A204.1 (cell line): ENCODE results near the gene PTPRN2.

Experiments
- FAIRE-seq: peaks from 2 replicates; lab custom pipeline; 2012; peaks lifted over from hg19 to GRCh38; lab: Jason Lieb, UNC

Gene PTPRN2

GRCh38 chr7:157523766-157524421, 1063.7 kb downstream of the PTPRN2 start:
- no peak for FAIRE-seq

DNA sequence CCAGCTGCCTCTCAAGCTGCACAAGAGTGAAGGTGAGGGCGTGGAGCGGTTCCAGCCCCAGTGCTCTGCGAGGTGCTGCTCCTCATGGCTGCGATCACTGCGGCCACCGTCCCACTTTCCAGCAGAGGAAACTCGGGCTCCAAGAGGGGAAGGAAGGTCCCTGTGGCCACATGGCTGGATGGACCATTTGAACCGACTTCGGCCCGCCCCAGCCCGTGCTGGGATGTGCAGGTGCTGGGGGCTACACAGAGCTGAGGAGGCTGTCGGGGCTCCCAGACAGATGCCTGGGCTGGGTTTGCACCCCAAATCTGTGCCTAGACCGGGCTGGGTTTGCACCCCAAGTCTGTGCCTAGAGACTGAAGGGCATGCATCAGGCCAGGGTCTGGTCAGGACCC, 1064.3 kb downstream of the PTPRN2 start:
- no peak for FAIRE-seq

- no peak for FAIRE-seq
These were observed 1064.7 kb downstream of the PTPRN2 start for GRCh38 chr7:157522954-157523353.

GRCh38 chr7:157522189-157522588, 1065.4 kb downstream of the PTPRN2 start:
- FAIRE-seq, result no peak

- FAIRE-seq, result no peak
These were observed 1065.9 kb downstream of the PTPRN2 start for GRCh38 chr7:157521752-157522151.

DNA sequence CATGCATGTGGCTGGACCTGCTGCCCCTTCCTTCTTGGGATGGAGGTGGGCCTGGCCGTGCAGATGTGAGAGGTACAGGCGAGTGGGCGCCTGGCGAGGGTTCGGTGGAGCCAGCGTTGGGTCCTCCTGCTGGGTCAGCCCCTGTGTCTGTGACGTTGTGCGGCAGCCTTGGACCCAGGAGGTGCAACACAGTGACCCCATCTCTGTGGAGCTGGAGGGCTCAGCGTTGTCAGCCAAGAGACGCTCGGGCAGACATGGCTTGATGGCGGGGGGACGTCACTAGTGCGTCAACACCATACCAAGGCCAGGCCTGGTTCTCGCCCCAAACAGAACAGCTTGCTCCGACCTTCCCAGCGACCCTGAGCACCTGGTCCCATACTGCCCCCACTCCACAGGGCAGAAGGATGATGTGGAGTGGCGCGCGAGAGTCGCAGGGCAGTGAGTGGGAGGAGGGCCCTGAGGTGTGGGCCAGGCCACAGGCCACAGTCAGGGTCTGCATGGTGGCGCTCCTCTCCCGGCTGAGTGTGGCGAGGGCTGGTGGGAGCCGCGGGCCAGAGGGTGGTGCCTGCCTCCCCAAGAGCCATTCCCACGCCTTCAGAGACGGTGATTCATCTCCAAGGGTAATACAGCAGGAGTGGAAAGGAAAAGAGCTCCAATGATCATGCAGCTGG, 1066.4 kb downstream of the PTPRN2 start:
- no peak for FAIRE-seq

DNA sequence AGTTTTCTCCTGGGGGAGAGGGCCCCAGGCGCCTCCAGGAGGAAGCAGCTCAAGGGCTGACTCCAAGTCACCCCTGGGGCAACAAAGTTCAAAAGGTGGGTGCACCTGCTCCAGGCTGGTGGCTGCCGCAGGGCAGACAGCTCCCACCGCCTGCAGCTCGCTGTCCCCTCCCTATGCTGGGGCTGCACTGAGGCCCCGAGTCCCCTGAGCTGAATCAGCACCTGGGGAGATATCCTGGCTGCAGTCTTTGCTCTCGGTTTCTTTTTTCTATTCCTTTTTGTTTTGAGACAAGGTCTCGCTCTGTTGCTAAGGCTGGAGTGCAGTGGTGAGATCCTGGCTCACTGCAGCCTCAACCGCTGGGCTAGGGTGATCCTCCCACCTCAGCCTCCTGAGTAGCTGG, 1067.4 kb downstream of the PTPRN2 start:
- FAIRE-seq, result no peak

GRCh38 chr7:157519798-157520244, 1067.8 kb downstream of the PTPRN2 start:
- no peak for FAIRE-seq

- FAIRE-seq, result no peak
These were observed 1068.4 kb downstream of the PTPRN2 start for GRCh38 chr7:157519246-157519645.

DNA sequence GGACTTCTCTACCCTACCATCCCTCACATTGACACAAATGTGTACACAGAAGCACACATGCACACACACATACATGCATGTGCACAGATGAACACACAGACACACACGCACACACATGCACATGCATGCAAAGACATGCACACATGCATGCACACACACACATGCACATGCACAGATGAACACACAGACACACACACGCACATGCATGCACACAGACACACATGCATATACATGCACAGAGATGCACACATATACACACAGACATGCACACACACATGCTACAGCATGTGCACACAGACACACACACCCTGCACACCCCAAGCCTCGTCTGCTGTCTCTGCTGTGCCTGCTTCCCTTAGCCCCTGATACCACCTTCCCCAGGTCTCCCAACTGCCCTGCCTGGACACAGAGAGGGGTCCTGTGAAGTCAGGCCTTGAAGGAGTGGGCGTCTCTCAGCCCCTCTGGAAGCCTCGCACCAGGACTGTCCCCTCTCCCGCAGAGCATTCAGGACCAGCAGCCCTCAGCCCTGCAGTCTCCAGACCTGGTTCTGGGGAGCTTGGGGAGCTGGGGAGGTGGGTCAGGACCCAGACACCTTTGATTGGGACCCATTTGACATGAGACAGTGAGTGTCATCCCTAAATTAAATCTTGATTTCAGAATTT, 1069.0 kb downstream of the PTPRN2 start:
- FAIRE-seq, result no peak

DNA sequence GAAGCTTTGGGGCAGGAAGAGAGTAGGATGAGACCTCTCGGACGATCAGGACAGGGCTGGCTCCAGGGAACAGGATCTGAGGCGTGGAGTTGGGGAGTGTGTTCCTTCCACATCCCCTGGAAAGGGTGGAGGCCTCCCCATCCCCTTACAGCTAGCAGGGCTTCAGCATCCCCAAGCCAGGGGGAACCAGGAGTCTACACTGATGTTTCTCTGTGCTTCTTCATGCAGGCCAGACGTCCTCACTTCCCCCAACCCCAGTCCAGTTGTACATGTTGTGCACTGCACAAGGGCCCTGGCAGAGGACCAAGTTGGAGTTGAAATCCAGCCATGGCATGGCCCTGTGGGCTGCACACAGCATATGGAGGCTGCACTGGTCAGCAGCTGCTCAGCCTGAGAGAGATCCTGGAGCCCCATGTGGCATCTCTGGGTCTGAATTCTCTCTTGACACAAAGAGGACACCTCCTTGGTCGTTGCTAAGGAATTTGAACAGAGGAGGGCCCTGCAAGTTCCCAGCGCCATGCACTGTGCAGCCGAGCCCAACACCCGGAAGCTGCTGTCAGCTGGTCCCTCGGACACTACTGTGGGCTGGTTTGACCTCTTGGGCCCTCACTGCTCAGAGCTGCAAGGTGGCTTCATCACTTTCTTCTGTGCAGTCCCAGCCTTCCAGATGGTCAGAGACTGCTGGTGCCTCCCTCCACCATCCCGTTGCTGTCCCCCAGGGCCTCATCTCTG, 1069.7 kb downstream of the PTPRN2 start:
- FAIRE-seq, result no peak

- no peak for FAIRE-seq
These were observed 1070.5 kb downstream of the PTPRN2 start for GRCh38 chr7:157516911-157517781.

DNA sequence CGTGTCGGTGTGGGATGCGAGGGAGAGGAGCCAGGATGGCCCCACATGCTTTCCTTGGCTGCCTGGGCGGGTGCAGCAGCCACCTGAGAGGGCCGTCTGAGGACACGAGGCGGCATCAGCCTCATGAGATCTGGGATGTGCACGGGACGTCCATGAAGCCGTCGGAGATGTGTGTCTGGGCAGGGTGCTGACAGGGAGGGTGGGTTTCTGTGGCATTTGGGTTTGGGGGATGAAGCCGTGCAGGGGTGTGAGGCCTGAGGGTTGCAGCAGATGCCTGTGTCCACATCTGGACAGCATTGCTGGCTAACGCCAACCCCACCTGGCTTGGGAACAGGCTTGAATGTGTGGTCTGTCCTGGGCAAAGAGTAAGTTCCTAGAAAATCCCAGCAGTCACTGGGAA, 1071.3 kb downstream of the PTPRN2 start:
- no peak for FAIRE-seq

DNA sequence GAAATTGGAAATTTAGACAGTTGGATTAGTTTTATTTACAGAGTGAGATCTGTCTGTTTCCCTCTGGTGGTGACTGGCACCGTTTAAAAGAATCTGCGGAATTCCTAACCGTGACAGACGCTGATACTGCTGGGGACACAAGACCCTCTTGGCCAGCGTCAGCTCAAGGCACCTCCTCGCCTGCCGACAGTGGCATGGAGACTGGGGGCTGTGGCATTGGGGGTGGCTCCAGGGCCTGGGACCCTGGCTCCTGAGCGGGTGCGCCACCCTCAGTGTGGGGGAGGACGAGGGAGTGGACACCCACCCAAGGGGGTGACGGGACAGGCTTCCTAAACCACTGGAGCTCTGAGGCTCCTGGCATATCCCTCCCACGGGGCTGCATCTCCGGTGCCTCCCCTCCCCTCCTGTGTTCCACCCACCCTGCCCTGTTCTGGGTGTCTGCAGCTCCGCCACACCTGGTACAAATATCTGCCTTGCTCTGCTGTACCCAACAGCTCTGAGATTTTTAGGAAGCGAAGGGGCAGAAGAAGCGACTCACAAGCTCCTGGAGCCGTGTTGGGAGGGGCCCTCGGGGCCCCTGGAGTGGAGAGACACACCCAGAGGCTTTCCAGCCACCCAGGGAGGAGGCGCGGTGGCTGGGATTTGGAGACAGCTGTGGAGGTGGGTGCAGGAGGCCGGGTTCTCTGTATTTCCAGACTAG, 1072.1 kb downstream of the PTPRN2 start:
- no peak for FAIRE-seq

GRCh38 chr7:157514746-157515145, 1072.9 kb downstream of the PTPRN2 start:
- no peak for FAIRE-seq

GRCh38 chr7:157514306-157514705, 1073.3 kb downstream of the PTPRN2 start:
- FAIRE-seq, result no peak

DNA sequence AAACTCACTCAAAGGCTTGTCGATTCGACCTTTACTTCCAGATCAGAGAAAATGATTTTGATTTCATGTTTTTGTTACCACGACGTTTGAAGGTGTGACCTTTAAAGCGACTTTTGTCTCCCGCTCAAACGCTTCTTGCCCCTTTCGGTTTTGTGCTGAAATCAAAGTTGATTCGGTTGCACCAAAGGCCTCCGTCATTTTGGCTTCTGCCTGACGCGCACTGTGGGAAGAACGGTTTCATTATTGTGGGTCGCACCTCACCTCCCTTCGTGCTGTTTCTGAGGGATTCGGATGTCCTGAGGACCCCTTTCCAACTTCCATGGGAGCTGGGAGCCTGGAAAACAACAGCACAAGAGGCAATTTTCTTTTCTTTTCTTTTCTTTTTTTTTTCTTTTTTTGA, 1073.9 kb downstream of the PTPRN2 start:
- no peak for FAIRE-seq

DNA sequence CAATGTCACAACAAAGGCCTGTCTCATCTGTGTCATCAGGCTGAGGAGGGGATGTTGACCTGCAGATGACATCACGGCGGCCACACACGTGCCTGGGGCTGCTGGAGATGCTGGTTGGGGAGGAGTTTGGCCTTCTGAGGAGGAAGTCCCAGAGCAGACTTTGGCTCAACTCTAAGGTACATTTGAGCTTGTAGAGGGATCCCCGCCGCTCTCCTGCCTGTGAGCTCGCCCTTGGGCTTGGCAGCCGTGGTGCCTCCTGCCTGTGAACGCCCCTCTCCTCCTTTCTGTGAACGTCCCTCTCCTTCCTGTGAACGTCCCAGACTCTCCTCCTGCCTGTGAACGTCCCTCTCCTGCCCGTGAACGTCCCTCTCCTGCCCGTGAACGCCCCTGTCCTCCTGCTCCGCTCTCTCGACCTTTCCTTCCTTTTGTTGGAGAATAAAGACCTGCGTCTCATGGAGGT, 1074.4 kb downstream of the PTPRN2 start:
- FAIRE-seq, result no peak

DNA sequence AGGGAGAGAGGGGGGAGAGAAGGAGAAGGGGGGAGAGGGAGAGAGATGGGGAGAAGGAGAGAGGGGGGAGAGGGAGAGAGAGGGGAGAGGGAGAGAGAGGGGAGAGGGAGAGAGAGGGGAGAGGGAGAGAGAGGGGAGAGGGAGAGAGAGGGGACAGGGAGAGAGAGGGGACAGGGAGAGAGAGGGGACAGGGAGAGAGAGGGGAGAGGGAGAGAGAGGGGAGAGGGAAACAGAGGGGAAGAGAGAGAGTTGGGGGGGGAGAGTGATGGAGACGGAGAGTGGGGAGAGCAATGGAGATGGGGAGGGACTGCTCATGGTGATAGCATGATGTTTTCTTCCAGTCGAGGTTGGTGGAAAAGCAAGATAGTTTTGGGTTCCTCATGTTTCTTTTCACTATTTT, 1078.4 kb downstream of the PTPRN2 start:
- no peak for FAIRE-seq

GRCh38 chr7:157508477-157508881, 1079.1 kb downstream of the PTPRN2 start:
- FAIRE-seq, result no peak

DNA sequence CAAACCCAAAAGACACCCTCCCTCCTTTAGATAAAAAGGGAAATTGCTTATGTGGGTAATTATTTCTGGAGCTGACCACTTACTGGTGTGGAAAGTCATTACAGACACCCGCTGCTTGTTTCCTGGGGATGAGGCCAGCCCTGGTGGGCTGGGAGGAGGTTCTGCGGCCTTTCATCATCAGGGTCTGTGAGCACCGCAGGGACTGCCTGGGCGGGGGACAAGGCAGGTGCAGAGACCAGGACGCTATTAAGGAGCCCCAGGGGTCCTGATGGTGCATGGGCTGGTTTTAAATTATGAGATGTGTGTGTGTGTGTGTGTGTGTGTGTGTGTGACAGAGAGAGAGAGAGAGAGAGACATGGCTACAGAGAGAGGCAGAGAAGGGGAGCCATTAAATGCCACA, 1079.6 kb downstream of the PTPRN2 start:
- no peak for FAIRE-seq
